ENCODE data around the gene BICDL2.

BICDL2 gene

DNA sequence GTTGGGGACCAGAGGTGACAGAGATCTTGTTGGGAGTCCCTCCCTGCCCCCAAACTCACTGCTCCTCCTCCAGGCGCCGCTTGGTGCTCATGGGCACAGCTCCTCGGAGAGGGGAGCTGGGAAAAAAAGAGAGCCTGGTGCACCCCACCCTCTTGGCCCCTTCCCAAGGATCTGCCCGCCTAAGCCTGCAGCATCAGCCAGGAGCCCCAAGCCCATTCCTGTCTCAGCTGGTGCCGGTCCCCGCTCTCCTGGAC is 13.4 kb downstream of the BICDL2 start (continued):
- TF ChIP-seq ZNF76 (tag by site-specific recombination; IDR thresholded peaks at IDR 0.05; ENCODE audit: borderline replicate concordance, low read depth) (peak; percentile 6), ZNF19 (tag by site-specific recombination; IDR thresholded peaks at IDR 0.05; ENCODE audit: low read depth) (no peak), ZNF112 (tag by site-specific recombination; IDR thresholded peaks at IDR 0.05) (no peak), ZNF510 (tag by site-specific recombination; IDR thresholded peaks at IDR 0.05; ENCODE audit: insufficient replicate concordance) (no peak), ZNF138 (tag by site-specific recombination; IDR thresholded peaks at IDR 0.05; ENCODE audit: borderline replicate concordance) (no peak)
- TF ChIP-seq, protein P1, sequence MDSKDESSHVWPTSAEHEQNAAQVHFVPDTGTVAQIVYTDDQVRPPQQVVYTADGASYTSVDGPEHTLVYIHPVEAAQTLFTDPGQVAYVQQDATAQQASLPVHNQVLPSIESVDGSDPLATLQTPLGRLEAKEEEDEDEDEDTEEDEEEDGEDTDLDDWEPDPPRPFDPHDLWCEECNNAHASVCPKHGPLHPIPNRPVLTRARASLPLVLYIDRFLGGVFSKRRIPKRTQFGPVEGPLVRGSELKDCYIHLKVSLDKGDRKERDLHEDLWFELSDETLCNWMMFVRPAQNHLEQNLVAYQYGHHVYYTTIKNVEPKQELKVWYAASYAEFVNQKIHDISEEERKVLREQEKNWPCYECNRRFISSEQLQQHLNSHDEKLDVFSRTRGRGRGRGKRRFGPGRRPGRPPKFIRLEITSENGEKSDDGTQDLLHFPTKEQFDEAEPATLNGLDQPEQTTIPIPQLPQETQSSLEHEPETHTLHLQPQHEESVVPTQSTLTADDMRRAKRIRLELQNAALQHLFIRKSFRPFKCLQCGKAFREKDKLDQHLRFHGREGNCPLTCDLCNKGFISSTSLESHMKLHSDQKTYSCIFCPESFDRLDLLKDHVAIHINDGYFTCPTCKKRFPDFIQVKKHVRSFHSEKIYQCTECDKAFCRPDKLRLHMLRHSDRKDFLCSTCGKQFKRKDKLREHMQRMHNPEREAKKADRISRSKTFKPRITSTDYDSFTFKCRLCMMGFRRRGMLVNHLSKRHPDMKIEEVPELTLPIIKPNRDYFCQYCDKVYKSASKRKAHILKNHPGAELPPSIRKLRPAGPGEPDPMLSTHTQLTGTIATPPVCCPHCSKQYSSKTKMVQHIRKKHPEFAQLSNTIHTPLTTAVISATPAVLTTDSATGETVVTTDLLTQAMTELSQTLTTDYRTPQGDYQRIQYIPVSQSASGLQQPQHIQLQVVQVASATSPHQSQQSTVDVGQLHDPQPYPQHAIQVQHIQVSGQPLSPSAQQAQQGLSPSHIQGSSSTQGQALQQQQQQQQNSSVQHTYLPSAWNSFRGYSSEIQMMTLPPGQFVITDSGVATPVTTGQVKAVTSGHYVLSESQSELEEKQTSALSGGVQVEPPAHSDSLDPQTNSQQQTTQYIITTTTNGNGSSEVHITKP (tag by site-specific recombination; IDR thresholded peaks at IDR 0.05), result peak; percentile 60
- TF ChIP-seq, protein P2, sequence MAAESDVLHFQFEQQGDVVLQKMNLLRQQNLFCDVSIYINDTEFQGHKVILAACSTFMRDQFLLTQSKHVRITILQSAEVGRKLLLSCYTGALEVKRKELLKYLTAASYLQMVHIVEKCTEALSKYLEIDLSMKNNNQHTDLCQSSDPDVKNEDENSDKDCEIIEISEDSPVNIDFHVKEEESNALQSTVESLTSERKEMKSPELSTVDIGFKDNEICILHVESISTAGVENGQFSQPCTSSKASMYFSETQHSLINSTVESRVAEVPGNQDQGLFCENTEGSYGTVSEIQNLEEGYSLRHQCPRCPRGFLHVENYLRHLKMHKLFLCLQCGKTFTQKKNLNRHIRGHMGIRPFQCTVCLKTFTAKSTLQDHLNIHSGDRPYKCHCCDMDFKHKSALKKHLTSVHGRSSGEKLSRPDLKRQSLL (tag by site-specific recombination; IDR thresholded peaks at IDR 0.05), result peak; percentile 52; the same call in 1 of the 2 replicates
- TF ChIP-seq, protein P3, sequence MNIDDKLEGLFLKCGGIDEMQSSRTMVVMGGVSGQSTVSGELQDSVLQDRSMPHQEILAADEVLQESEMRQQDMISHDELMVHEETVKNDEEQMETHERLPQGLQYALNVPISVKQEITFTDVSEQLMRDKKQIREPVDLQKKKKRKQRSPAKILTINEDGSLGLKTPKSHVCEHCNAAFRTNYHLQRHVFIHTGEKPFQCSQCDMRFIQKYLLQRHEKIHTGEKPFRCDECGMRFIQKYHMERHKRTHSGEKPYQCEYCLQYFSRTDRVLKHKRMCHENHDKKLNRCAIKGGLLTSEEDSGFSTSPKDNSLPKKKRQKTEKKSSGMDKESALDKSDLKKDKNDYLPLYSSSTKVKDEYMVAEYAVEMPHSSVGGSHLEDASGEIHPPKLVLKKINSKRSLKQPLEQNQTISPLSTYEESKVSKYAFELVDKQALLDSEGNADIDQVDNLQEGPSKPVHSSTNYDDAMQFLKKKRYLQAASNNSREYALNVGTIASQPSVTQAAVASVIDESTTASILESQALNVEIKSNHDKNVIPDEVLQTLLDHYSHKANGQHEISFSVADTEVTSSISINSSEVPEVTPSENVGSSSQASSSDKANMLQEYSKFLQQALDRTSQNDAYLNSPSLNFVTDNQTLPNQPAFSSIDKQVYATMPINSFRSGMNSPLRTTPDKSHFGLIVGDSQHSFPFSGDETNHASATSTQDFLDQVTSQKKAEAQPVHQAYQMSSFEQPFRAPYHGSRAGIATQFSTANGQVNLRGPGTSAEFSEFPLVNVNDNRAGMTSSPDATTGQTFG (tag by site-specific recombination; IDR thresholded peaks at IDR 0.05; ENCODE audit: borderline replicate concordance), result no peak

DNA sequence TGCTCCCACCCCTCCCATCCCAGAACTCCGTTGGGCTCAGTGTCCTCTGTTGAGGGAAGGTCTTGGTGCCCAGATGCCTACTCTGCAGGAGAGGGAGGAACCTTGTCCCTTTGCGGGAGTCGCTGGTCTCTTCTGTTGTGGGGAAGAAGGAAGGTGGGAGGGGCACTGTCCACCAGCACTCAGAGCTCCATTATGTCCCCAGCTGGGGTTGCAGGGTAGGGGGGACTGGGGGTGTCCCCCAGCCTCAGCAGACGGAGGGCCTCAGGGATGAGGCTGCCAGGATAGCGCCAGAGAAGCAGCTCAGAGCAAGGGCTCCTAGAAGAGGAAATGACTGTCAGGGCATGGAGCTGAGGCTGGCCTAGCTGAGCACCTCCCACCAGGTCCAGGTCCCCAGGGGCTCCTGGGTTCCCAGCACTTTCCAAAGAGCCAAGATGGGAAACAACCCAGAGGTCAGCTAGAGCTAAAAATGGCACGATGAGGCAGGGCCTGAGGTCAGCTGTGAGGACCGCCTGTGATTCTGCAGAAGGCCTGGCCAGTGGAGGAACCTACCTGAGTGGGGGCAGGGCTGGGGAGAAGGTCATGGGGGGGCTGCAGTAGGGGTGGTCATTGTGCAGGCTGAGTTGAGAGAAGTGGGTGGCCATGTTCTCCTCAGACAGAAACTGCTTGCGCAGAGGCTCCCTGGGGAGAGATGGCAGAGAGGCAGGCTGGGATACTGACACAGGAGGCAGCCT is 13.9 kb downstream of the BICDL2 start:
- Histone ChIP-seq H3K36me3 (ENCODE audit: control insufficient read depth in 2 of 2, insufficient read depth in 1 of 2, low read length in 2 of 2) (peaks cover 0 to 22% of the 10 kb centered on the region in 2 experiments; a peak in 1 of 3 replicates), H3K27ac (ENCODE audit: extremely low read depth, low read depth, low read length) (peak overlapping the region; percentile 54), H3K4me3 (ENCODE audit: low read depth, low read length) (peak overlapping the region; percentile 72), H3K4me1 (ENCODE audit: control insufficient read depth, insufficient read depth, low read length) (peaks cover 23% of the 10 kb centered on the region), H3K9me3 (ENCODE audit: control insufficient read depth, insufficient read depth, low read depth, low read length) (no peaks in the 10 kb centered on the region)
- ChIA-PET CTCF (interaction anchor here (0.6 to 4.1 kb wide), 6 partner anchors 8 to 1922 kb away, joined by 3 to 41 read pairs (median 3); no protein-coding TSS in a partner anchor), POLR2A (interaction anchor here (0.6 to 11.9 kb wide), 14 partner anchors 10 to 488 kb away, joined by 3 to 247 read pairs (median 4); partner anchors contain the start of genes KREMEN2, PAQR4 and PKMYT1)
- TF ChIP-seq, protein P4, sequence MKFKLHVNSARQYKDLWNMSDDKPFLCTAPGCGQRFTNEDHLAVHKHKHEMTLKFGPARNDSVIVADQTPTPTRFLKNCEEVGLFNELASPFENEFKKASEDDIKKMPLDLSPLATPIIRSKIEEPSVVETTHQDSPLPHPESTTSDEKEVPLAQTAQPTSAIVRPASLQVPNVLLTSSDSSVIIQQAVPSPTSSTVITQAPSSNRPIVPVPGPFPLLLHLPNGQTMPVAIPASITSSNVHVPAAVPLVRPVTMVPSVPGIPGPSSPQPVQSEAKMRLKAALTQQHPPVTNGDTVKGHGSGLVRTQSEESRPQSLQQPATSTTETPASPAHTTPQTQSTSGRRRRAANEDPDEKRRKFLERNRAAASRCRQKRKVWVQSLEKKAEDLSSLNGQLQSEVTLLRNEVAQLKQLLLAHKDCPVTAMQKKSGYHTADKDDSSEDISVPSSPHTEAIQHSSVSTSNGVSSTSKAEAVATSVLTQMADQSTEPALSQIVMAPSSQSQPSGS (tag by site-specific recombination; IDR thresholded peaks at IDR 0.05; ENCODE audit: low read depth), result no peak
- TF ChIP-seq, protein P2 (tag by site-specific recombination; IDR thresholded peaks at IDR 0.05), result no peak
- TF ChIP-seq GLI2 (tag by site-specific recombination; IDR thresholded peaks at IDR 0.05; ENCODE audit: borderline replicate concordance, low read depth), result no peak
- no peak for TF ChIP-seq ZNF747 (tag by site-specific recombination; IDR thresholded peaks at IDR 0.05)
- TF ChIP-seq ZNF433 (tag by site-specific recombination; IDR thresholded peaks at IDR 0.05; ENCODE audit: low read depth), result no peak
- no peak for TF ChIP-seq ZNF350 (tag by site-specific recombination; IDR thresholded peaks at IDR 0.05)
- no peak for TF ChIP-seq ZNF792 (tag by site-specific recombination; IDR thresholded peaks at IDR 0.05)
- peak; percentile 33; the same call in 1 of the 2 replicates for TF ChIP-seq SP2 (tag by site-specific recombination; IDR thresholded peaks at IDR 0.05)
- TF ChIP-seq ZNF248 (tag by site-specific recombination; IDR thresholded peaks at IDR 0.05), result no peak
- peak; percentile 23 for TF ChIP-seq ZIC2 (tag by site-specific recombination; IDR thresholded peaks at IDR 0.05)
- TF ChIP-seq ZNF560 (tag by site-specific recombination; IDR thresholded peaks at IDR 0.05; ENCODE audit: borderline replicate concordance), result no peak
- TF ChIP-seq ZNF184 (tag by site-specific recombination; IDR thresholded peaks at IDR 0.05), result no peak
- TF ChIP-seq, protein P5, sequence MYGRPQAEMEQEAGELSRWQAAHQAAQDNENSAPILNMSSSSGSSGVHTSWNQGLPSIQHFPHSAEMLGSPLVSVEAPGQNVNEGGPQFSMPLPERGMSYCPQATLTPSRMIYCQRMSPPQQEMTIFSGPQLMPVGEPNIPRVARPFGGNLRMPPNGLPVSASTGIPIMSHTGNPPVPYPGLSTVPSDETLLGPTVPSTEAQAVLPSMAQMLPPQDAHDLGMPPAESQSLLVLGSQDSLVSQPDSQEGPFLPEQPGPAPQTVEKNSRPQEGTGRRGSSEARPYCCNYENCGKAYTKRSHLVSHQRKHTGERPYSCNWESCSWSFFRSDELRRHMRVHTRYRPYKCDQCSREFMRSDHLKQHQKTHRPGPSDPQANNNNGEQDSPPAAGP (tag by site-specific recombination; IDR thresholded peaks at IDR 0.05), result no peak
- no peak for TF ChIP-seq ZNF2 (tag by site-specific recombination; IDR thresholded peaks at IDR 0.05)
- TF ChIP-seq ZSCAN30 (tag by site-specific recombination; IDR thresholded peaks at IDR 0.05), result no peak
- TF ChIP-seq BCL11A (tag by site-specific recombination; IDR thresholded peaks at IDR 0.05; ENCODE audit: low read depth), result peak; percentile 52; the same call in 1 of the 2 replicates

All from HEK293 (cell line).